ENCODE data around the gene TSPAN2.

The TSPAN2 gene

GRCh38 chr1:115090540-115090939, 1.2 kb upstream of the TSPAN2 start:
- Histone ChIP-seq H3K4me1 (ENCODE audit: control insufficient read depth, insufficient read depth, low read length) (peaks cover 31% of the 10 kb centered on the region), H3K27me3 (ENCODE audit: control insufficient read depth in 1 of 2, insufficient read depth in 2 of 2, low read length in 2 of 2) (no peaks in the 10 kb centered on the region), H3K9ac (ENCODE audit: low read length in 2 of 2) (peak overlapping the region; percentile 95 to 98), H3K9me3 (ENCODE audit: control insufficient read depth in 2 of 2, low read length in 2 of 2) (no peaks in the 10 kb centered on the region), H3K36me3 (ENCODE audit: control insufficient read depth in 2 of 2, insufficient read depth in 2 of 2, low read length in 2 of 2) (no peaks in the 10 kb centered on the region), H3K27ac (ENCODE audit: low read length) (peak overlapping the region; percentile 99), H3K4me3 (ENCODE audit: low read length in 2 of 2) (peak overlapping the region; percentile 42 to 86)

GRCh38 chr1:115090186-115090490, 835 bp upstream of the TSPAN2 start:
- Histone ChIP-seq H3K27me3 (ENCODE audit: control insufficient read depth in 1 of 2, insufficient read depth in 2 of 2, low read length in 2 of 2) (no peaks in the 10 kb centered on the region), H3K9ac (ENCODE audit: low read length in 2 of 2) (peak overlapping the region; percentile 95 to 98), H3K4me3 (ENCODE audit: low read length in 2 of 2) (peak overlapping the region; percentile 42 to 86), H3K27ac (ENCODE audit: low read length) (peak overlapping the region; percentile 99), H3K4me1 (ENCODE audit: control insufficient read depth, insufficient read depth, low read length) (peaks cover 35% of the 10 kb centered on the region), H3K36me3 (ENCODE audit: control insufficient read depth in 2 of 2, insufficient read depth in 2 of 2, low read length in 2 of 2) (no peaks in the 10 kb centered on the region), H3K9me3 (ENCODE audit: control insufficient read depth in 2 of 2, low read length in 2 of 2) (no peaks in the 10 kb centered on the region)

- Histone ChIP-seq H3K9me3 (ENCODE audit: control insufficient read depth in 2 of 2, low read length in 2 of 2) (no peaks in the 10 kb centered on the region), H3K36me3 (ENCODE audit: control insufficient read depth in 2 of 2, insufficient read depth in 2 of 2, low read length in 2 of 2) (no peaks in the 10 kb centered on the region)
Observed at GRCh38 chr1:115088871-115089419, 358 bp downstream of the TSPAN2 start.

GRCh38 chr1:115088115-115088778, 1.1 kb downstream of the TSPAN2 start:
- Histone ChIP-seq H3K4me1 (ENCODE audit: control insufficient read depth, insufficient read depth, low read length) (peaks cover 53% of the 10 kb centered on the region), H3K9ac (ENCODE audit: low read length in 2 of 2) (peak overlapping the region; percentile 86 to 91)

More at GRCh38 chr1:115088871-115089419, 358 bp downstream of the TSPAN2 start:
- peak overlapping the region; percentile 85 to 86 for H3K4me3 ChIP-seq (ENCODE audit: low read length in 2 of 2)
- no peaks in the 10 kb centered on the region for H3K27me3 ChIP-seq (ENCODE audit: control insufficient read depth in 1 of 2, insufficient read depth in 2 of 2, low read length in 2 of 2)
- peaks cover 46% of the 10 kb centered on the region for H3K4me1 ChIP-seq (ENCODE audit: control insufficient read depth, insufficient read depth, low read length)
- H3K27ac ChIP-seq (ENCODE audit: low read length): peak overlapping the region; percentile 99
- peak overlapping the region; percentile 86 to 91 for H3K9ac ChIP-seq (ENCODE audit: low read length in 2 of 2)

GRCh38 chr1:115086176-115086830, 3.0 kb downstream of the TSPAN2 start:
- Histone ChIP-seq H3K4me3 (ENCODE audit: low read length in 2 of 2) (peak overlapping the region; percentile 54 to 56), H3K27me3 (ENCODE audit: control insufficient read depth in 1 of 2, insufficient read depth in 2 of 2, low read length in 2 of 2) (no peaks in the 10 kb centered on the region), H3K9ac (ENCODE audit: low read length in 2 of 2) (peak overlapping the region in 1 of 2 donors; percentile 48), H3K27ac (ENCODE audit: low read length) (peak overlapping the region; percentile 99), H3K4me1 (ENCODE audit: control insufficient read depth, insufficient read depth, low read length) (peaks cover 61% of the 10 kb centered on the region), H3K9me3 (ENCODE audit: control insufficient read depth in 2 of 2, low read length in 2 of 2) (no peaks in the 10 kb centered on the region), H3K36me3 (ENCODE audit: control insufficient read depth in 2 of 2, insufficient read depth in 2 of 2, low read length in 2 of 2) (no peaks in the 10 kb centered on the region)

More at GRCh38 chr1:115088115-115088778, 1.1 kb downstream of the TSPAN2 start:
- H3K36me3 ChIP-seq (ENCODE audit: control insufficient read depth in 2 of 2, insufficient read depth in 2 of 2, low read length in 2 of 2): no peaks in the 10 kb centered on the region
- H3K4me3 ChIP-seq (ENCODE audit: low read length in 2 of 2): peak overlapping the region; percentile 85 to 86
- peak overlapping the region; percentile 99 for H3K27ac ChIP-seq (ENCODE audit: low read length)
- no peaks in the 10 kb centered on the region for H3K9me3 ChIP-seq (ENCODE audit: control insufficient read depth in 2 of 2, low read length in 2 of 2)
- no peaks in the 10 kb centered on the region for H3K27me3 ChIP-seq (ENCODE audit: control insufficient read depth in 1 of 2, insufficient read depth in 2 of 2, low read length in 2 of 2)

GRCh38 chr1:115084902-115085511, 4.3 kb downstream of the TSPAN2 start:
- Histone ChIP-seq H3K9me3 (ENCODE audit: control insufficient read depth in 2 of 2, low read length in 2 of 2) (no peaks in the 10 kb centered on the region), H3K27me3 (ENCODE audit: control insufficient read depth in 1 of 2, insufficient read depth in 2 of 2, low read length in 2 of 2) (no peaks in the 10 kb centered on the region), H3K4me1 (ENCODE audit: control insufficient read depth, insufficient read depth, low read length) (peaks cover 54% of the 10 kb centered on the region), H3K27ac (ENCODE audit: low read length) (peak overlapping the region; percentile 99), H3K36me3 (ENCODE audit: control insufficient read depth in 2 of 2, insufficient read depth in 2 of 2, low read length in 2 of 2) (no peaks in the 10 kb centered on the region), H3K9ac (ENCODE audit: low read length in 2 of 2) (peak overlapping the region; percentile 39 to 48), H3K4me3 (ENCODE audit: low read length in 2 of 2) (peak overlapping the region; percentile 54 to 56)

- H3K4me1 ChIP-seq (ENCODE audit: control insufficient read depth, insufficient read depth, low read length): peaks cover 47% of the 10 kb centered on the region
- no peaks in the 10 kb centered on the region for H3K27me3 ChIP-seq (ENCODE audit: control insufficient read depth in 1 of 2, insufficient read depth in 2 of 2, low read length in 2 of 2)
- H3K36me3 ChIP-seq (ENCODE audit: control insufficient read depth in 2 of 2, insufficient read depth in 2 of 2, low read length in 2 of 2): peaks cover 3 to 6% of the 10 kb centered on the region in 2 donors
- H3K27ac ChIP-seq (ENCODE audit: low read length): peak overlapping the region; percentile 99
- H3K9ac ChIP-seq (ENCODE audit: low read length in 2 of 2): peak overlapping the region in 1 of 2 donors; percentile 30
- H3K4me3 ChIP-seq (ENCODE audit: low read length in 2 of 2): no peak overlapping the region
- no peaks in the 10 kb centered on the region for H3K9me3 ChIP-seq (ENCODE audit: control insufficient read depth in 2 of 2, low read length in 2 of 2)
Observed at GRCh38 chr1:115082949-115083348, 6.4 kb downstream of the TSPAN2 start.

GRCh38 chr1:115078708-115079107, 10.6 kb downstream of the TSPAN2 start:
- peaks cover 48% of the 10 kb centered on the region for H3K4me1 ChIP-seq (ENCODE audit: control insufficient read depth, insufficient read depth, low read length)
- H3K9me3 ChIP-seq (ENCODE audit: control insufficient read depth in 2 of 2, low read length in 2 of 2): no peaks in the 10 kb centered on the region
- no peak overlapping the region for H3K4me3 ChIP-seq (ENCODE audit: low read length in 2 of 2)
- H3K9ac ChIP-seq (ENCODE audit: low read length in 2 of 2): no peak overlapping the region
- H3K27ac ChIP-seq (ENCODE audit: low read length): no peak overlapping the region
- peaks cover 3 to 6% of the 10 kb centered on the region in 2 donors for H3K36me3 ChIP-seq (ENCODE audit: control insufficient read depth in 2 of 2, insufficient read depth in 2 of 2, low read length in 2 of 2)
- H3K27me3 ChIP-seq (ENCODE audit: control insufficient read depth in 1 of 2, insufficient read depth in 2 of 2, low read length in 2 of 2): no peaks in the 10 kb centered on the region

- peaks cover 3 to 6% of the 10 kb centered on the region in 2 donors for H3K36me3 ChIP-seq (ENCODE audit: control insufficient read depth in 2 of 2, insufficient read depth in 2 of 2, low read length in 2 of 2)
- H3K4me1 ChIP-seq (ENCODE audit: control insufficient read depth, insufficient read depth, low read length): peaks cover 48% of the 10 kb centered on the region
- no peaks in the 10 kb centered on the region for H3K27me3 ChIP-seq (ENCODE audit: control insufficient read depth in 1 of 2, insufficient read depth in 2 of 2, low read length in 2 of 2)
- peak overlapping the region; percentile 6 for H3K27ac ChIP-seq (ENCODE audit: low read length)
- H3K9me3 ChIP-seq (ENCODE audit: control insufficient read depth in 2 of 2, low read length in 2 of 2): no peaks in the 10 kb centered on the region
- no peak overlapping the region for H3K4me3 ChIP-seq (ENCODE audit: low read length in 2 of 2)
- H3K9ac ChIP-seq (ENCODE audit: low read length in 2 of 2): no peak overlapping the region
Observed at GRCh38 chr1:115077984-115078330, 11.3 kb downstream of the TSPAN2 start.

GRCh38 chr1:115077286-115077983, 11.9 kb downstream of the TSPAN2 start:
- H3K27me3 ChIP-seq (ENCODE audit: control insufficient read depth in 1 of 2, insufficient read depth in 2 of 2, low read length in 2 of 2): no peaks in the 10 kb centered on the region
- peak overlapping the region; percentile 6 for H3K27ac ChIP-seq (ENCODE audit: low read length)
- no peaks in the 10 kb centered on the region for H3K9me3 ChIP-seq (ENCODE audit: control insufficient read depth in 2 of 2, low read length in 2 of 2)

More at GRCh38 chr1:115077286-115077983, 11.9 kb downstream of the TSPAN2 start:
- Histone ChIP-seq H3K36me3 (ENCODE audit: control insufficient read depth in 2 of 2, insufficient read depth in 2 of 2, low read length in 2 of 2) (peaks cover 3 to 6% of the 10 kb centered on the region in 2 donors), H3K9ac (ENCODE audit: low read length in 2 of 2) (no peak overlapping the region), H3K4me3 (ENCODE audit: low read length in 2 of 2) (no peak overlapping the region), H3K4me1 (ENCODE audit: control insufficient read depth, insufficient read depth, low read length) (peaks cover 53% of the 10 kb centered on the region)
